IPS-15b (cell line): ENCODE measurements around the gene FUZ.
"Not testable (repeated sequence)": the region's sequence is repeated elsewhere in the genome, so short reads cannot be mapped to it uniquely, and the experiment has no call there.

Source experiments
- H3K27me3 ChIP-seq: one replicate; pipeline ENCODE4 v1.6.1; 2013; ENCODE audit warnings: low read length; ENCODE audit not compliant: control insufficient read depth, insufficient read depth
- H3K36me3 ChIP-seq: one replicate; pipeline ENCODE4 v1.6.1; 2013; ENCODE audit warnings: low read length; ENCODE audit not compliant: control insufficient read depth, insufficient read depth
- H3K4me1 ChIP-seq: one replicate; pipeline ENCODE4 v1.6.1; 2013; ENCODE audit warnings: mild to moderate bottlenecking, low read length; ENCODE audit not compliant: control insufficient read depth, insufficient read depth
- H3K4me3 ChIP-seq: one replicate; pipeline ENCODE4 v1.5.1; 2013; ENCODE audit warnings: low read depth, low read length
- H3K9ac ChIP-seq: one replicate; pipeline ENCODE4 v1.6.1; 2013; ENCODE audit warnings: low read depth, mild to moderate bottlenecking, low read length
- H3K9me3 ChIP-seq: one replicate; pipeline ENCODE4 v1.6.1; 2013; ENCODE audit warnings: mild to moderate bottlenecking, low read length; ENCODE audit not compliant: control insufficient read depth, insufficient read depth

Gene FUZ

GRCh38 chr19:49820125-49820524, 7.0 kb upstream of the FUZ start:
- Histone ChIP-seq H3K4me1 (no peaks in the 10 kb centered on the region), H3K36me3 (peaks cover 12% of the 10 kb centered on the region), H3K4me3 (no peak overlapping the region), H3K27me3 (no peaks in the 10 kb centered on the region), H3K9ac (no peak overlapping the region), H3K9me3 (no peaks in the 10 kb centered on the region)

GRCh38 chr19:49819452-49820115, 6.5 kb upstream of the FUZ start:
- not testable (repeated sequence) for H3K4me1 ChIP-seq, H3K9me3 ChIP-seq, H3K9ac ChIP-seq, H3K27me3 ChIP-seq, H3K36me3 ChIP-seq
- H3K4me3 ChIP-seq: peak overlapping the region; percentile 79

GRCh38 chr19:49818649-49819370, 5.7 kb upstream of the FUZ start:
- H3K9me3 ChIP-seq: no peaks in the 10 kb centered on the region
- peak overlapping the region; percentile 94 for H3K9ac ChIP-seq
- peaks cover 7% of the 10 kb centered on the region for H3K36me3 ChIP-seq
- H3K27me3 ChIP-seq: no peaks in the 10 kb centered on the region
- H3K4me3 ChIP-seq: peak overlapping the region; percentile 79
- H3K4me1 ChIP-seq: no peaks in the 10 kb centered on the region

- Histone ChIP-seq H3K4me1 (no peaks in the 10 kb centered on the region), H3K27me3 (no peaks in the 10 kb centered on the region), H3K9ac (peak within 1 kb of the TSS; percentile 94), H3K4me3 (peak within 1 kb of the TSS; percentile 79), H3K9me3 (no peaks in the 10 kb centered on the region), H3K36me3 (peaks cover 1% of the 10 kb centered on the region)
These were observed 5.0 kb upstream of the FUZ start, which contains the start of gene MED25 for GRCh38 chr19:49817964-49818648. Gene MED25, plus strand, starts transcription at chr19:49818289. Its CDS starts 53 bp downstream, at chr19:49818342.

- Histone ChIP-seq H3K4me3 (no peak overlapping the region), H3K36me3 (no peaks in the 10 kb centered on the region), H3K27me3 (no peaks in the 10 kb centered on the region), H3K9me3 (no peaks in the 10 kb centered on the region), H3K9ac (no peak overlapping the region), H3K4me1 (no peaks in the 10 kb centered on the region)
These were observed 3.5 kb upstream of the FUZ start for GRCh38 chr19:49816590-49816989.

GRCh38 chr19:49814010-49814409, 918 bp upstream of the FUZ start:
- no peaks in the 10 kb centered on the region for H3K36me3 ChIP-seq
- H3K27me3 ChIP-seq: no peaks in the 10 kb centered on the region
- H3K4me1 ChIP-seq: peaks cover 5% of the 10 kb centered on the region
- no peaks in the 10 kb centered on the region for H3K9me3 ChIP-seq
- H3K4me3 ChIP-seq: no peak overlapping the region
- no peak overlapping the region for H3K9ac ChIP-seq

GRCh38 chr19:49812452-49812996, 568 bp downstream of the FUZ start:
- H3K4me1 ChIP-seq: peaks cover 5% of the 10 kb centered on the region
- peak overlapping the region; percentile 4 for H3K9ac ChIP-seq
- H3K27me3 ChIP-seq: no peaks in the 10 kb centered on the region
- no peaks in the 10 kb centered on the region for H3K36me3 ChIP-seq
- H3K4me3 ChIP-seq: peak overlapping the region; percentile 83
- H3K9me3 ChIP-seq: no peaks in the 10 kb centered on the region

- Histone ChIP-seq H3K9ac (no peak overlapping the region), H3K4me3 (no peak overlapping the region), H3K27me3 (no peaks in the 10 kb centered on the region), H3K36me3 (peaks cover 4% of the 10 kb centered on the region), H3K4me1 (peaks cover 5% of the 10 kb centered on the region), H3K9me3 (no peaks in the 10 kb centered on the region)
These were observed 1.8 kb downstream of the FUZ start for GRCh38 chr19:49811328-49811727.

- Histone ChIP-seq H3K9me3 (no peaks in the 10 kb centered on the region), H3K4me1 (peaks cover 5% of the 10 kb centered on the region), H3K9ac (no peak overlapping the region), H3K36me3 (peaks cover 6% of the 10 kb centered on the region), H3K4me3 (no peak overlapping the region), H3K27me3 (no peaks in the 10 kb centered on the region)
These were observed 3.1 kb downstream of the FUZ start for GRCh38 chr19:49809941-49810389.

GRCh38 chr19:49809160-49809940, 3.7 kb downstream of the FUZ start:
- H3K9me3 ChIP-seq: no peaks in the 10 kb centered on the region
- H3K27me3 ChIP-seq: no peaks in the 10 kb centered on the region

GRCh38 chr19:49808711-49809159, 4.4 kb downstream of the FUZ start:
- peaks cover 10% of the 10 kb centered on the region for H3K36me3 ChIP-seq
- H3K9me3 ChIP-seq: no peaks in the 10 kb centered on the region
- H3K4me1 ChIP-seq: peaks cover 5% of the 10 kb centered on the region
- peak overlapping the region; percentile 70 for H3K4me3 ChIP-seq
- H3K27me3 ChIP-seq: no peaks in the 10 kb centered on the region
- H3K9ac ChIP-seq: peak overlapping the region; percentile 54

More at GRCh38 chr19:49809160-49809940, 3.7 kb downstream of the FUZ start:
- H3K4me3 ChIP-seq: peak overlapping the region; percentile 70
- H3K4me1 ChIP-seq: peaks cover 5% of the 10 kb centered on the region
- peaks cover 6% of the 10 kb centered on the region for H3K36me3 ChIP-seq
- no peak overlapping the region for H3K9ac ChIP-seq
